Measurements from ENCODE around the gene GPR34.
"Not testable (repeated sequence)": the region's sequence is repeated elsewhere in the genome, so short reads cannot be mapped to it uniquely, and the experiment has no call there.

The GPR34 gene

DNA sequence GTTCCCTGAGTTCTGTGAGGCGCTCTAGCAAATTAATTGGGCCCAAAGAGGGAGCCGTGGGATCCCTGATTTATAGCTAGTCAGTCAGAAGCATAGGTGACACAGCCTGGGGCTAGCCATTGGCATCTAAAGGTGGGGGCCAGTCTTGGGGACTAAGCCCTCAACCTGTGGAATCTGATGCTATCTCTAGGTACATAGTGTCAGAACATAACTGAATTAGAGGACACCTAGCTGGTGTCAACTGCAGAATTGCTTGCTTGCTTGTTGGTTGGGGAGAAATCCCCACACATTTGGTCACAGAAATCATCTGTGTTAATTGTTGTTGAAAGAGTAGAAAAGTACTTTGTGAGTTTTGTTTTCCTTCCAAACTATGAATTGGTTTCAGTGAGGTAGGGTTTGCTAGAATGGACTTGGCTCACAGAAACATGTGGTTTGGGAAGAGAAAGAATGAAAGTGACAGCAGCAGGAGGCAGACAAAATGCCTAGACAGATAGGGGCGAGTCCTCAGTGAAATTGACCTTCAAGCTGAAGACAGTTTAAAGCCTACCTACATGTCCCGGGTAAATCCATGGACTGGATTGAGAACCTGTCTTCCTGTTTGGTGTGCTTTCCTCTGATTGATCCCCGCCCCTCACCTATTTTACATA is 22.4 kb downstream of the GPR34 start:
- TF ChIP-seq GATA1 (IDR thresholded peaks at IDR 0.05; ENCODE audit: low read depth, low read length), result no peak
- no peak for TF ChIP-seq POLR2A (IDR thresholded peaks at IDR 0.05; ENCODE audit: low read length)
- DNase-seq, result no peak

DNA sequence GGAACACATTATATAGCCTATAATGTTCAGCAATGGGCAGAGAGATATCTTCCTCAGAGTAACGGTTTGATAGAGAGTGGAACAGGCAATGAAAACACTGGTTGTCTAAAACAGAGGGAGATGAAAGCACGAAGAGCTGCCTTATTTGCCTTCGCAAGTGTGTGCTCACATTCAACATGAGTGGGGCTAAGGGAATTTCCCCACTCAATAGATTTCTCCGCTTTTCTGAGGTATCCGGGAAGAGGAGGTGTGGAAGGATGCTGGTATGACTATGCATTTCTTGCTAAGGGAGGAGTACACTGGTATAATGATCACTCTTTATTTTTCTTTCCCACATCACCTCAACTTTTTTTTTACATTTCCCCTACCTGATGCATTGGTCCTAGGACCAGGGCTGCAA is 27.4 kb downstream of the GPR34 start:
- DNase-seq, result no peak
- no peak for TF ChIP-seq GATA1 (IDR thresholded peaks at IDR 0.05; ENCODE audit: low read depth, low read length)
- no peak for TF ChIP-seq POLR2A (IDR thresholded peaks at IDR 0.05; ENCODE audit: low read length)

DNA sequence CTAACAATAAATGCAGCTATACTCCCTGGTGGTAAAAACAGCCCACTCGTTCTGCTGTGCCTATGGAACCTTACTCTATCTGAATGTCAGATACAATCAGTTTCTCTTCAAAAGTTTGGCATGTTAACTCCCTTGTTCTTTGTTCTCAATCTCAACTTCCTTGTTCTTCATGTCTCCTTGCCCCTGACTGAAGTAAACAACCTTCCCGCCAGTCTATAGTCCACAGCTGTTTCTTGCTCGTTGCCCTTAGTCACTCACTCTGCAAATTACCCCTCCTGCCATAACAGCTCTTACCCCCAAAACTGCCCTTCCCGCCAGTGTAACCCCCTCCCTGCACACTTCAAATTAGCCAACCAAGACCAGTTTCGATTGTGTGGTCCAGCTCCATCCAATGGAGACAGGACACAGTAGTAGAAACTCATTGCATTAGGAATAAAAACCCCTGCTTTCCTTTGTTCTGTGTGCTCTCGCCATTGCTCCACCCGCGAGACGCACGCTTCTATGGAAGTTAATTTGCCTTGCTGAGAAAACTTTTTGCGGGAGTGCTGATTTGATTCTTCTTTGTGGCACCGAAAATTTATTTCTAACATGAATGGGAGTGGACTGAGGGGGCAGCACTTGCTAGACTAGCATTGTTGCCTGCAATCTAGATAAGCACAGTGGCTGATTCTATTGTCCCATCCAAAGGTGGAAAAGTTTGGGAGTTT is 28.1 kb downstream of the GPR34 start:
- TF ChIP-seq POLR2A (IDR thresholded peaks at IDR 0.05; ENCODE audit: low read length) (no peak), GATA1 (IDR thresholded peaks at IDR 0.05; ENCODE audit: low read depth, low read length) (no peak)
- DNase-seq, result no peak

DNA sequence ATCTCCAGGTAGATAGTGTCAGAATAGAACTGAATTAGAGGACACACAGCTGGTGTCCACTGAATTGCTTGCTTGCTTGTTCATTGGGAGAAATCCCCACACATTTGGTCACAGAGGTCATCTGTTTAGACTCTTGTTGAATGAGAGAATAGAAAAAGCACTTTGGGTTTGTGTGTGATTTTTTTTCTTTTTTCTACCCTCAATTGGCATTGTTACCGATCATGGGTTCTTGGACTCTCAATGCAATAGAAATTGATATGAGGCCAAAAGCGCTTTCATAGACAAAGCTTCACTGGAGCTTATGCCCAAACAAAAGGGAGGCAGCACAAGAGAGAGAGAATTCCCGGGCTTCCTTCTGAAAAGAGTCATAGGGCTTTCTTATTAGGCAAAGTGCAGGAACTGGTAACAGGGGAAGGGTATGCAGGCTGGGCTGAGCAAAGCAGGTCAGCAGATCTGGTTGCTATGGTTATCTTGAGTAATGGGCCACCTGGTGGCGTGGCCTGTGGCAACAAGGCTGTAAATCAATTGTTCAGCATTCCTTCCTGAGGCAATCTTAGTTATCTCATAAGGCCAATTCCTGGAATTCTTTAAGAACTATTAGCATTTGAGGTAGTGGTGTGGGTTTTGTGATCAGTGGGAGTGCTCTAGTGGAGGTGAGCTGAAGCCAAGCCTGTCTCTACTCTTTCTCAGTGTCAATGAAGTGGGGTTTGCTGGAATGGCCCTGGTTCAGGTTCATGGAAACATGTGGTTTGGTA is 29.9 kb downstream of the GPR34 start:
- DNase-seq, result no peak
- TF ChIP-seq POLR2A (IDR thresholded peaks at IDR 0.05; ENCODE audit: low read length) (no peak), GATA1 (IDR thresholded peaks at IDR 0.05; ENCODE audit: low read depth, low read length) (no peak)

DNA sequence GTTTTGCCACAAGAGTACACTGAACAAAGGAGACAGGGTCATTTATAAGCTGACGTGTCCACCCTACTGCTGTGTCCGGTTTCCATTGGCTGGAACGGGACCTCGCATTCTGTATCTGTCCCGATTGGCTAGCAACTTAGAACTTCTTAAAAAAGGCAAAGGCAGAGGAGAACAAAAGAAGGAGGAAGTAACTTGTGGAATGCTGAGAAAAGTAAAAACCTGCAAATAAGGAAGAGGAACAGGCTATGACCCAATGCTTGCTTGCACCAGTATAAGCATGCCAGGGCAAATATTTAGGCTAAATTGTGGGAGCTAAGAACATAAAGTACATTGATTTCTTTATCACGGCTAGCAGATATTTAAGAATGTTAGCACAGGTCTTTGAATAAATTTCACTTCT is 30.8 kb downstream of the GPR34 start:
- not testable (repeated sequence) for DNase-seq

DNA sequence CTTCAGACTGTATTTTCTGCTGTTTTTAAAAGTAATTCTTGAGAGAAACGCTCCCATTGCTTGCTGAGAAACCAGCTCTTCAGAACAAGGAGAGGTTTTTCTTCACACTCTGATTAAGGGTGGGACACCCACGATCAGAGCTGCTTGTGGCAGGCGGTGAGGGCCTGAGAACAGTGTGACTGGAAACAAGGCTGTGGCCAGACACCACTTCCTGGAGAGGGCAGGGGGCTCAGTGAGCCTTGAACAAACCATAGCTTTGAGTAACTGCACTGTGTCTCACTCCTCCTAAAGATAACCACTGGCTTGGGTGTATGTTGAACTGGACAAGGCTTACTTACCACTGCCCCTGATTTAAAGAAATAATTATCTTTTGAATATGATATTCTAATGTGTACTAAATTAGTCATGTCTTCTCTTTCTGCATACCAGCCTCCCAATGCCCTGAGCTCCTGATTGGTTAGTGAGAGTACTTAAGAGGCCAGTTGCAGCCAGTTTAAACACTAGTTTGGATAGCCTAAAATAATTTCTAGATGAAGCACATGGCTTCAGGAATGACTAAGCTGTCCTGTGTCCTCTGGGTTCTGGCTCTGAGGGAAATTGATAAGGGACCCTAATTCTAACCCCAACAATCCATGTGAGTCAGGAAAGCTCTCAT is 31.5 kb downstream of the GPR34 start:
- no peak for DNase-seq
- TF ChIP-seq POLR2A (IDR thresholded peaks at IDR 0.05; ENCODE audit: low read length) (no peak), GATA1 (IDR thresholded peaks at IDR 0.05; ENCODE audit: low read depth, low read length) (no peak)

DNA sequence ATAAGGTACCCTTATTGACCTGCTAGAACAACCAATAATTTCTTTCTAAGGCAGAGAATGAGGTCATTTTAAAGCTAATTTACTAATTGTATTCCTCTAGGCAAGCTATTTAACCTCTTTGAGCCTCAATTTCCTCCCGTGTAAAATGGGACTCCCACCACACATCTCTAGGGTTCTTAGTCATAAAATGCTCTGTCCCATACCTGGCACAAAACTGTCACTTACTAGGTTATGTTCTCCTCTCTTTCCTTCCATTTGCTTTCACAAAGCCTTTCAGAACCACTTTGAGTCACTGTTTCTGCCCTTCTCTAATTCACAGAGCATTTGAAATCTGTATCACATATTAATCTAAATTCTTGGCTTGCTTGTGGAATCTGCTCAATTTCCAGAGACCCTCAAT is 32.8 kb downstream of the GPR34 start:
- TF ChIP-seq GATA1 (IDR thresholded peaks at IDR 0.05; ENCODE audit: low read depth, low read length) (no peak), POLR2A (IDR thresholded peaks at IDR 0.05; ENCODE audit: low read length) (no peak)
- no peak for DNase-seq

DNA sequence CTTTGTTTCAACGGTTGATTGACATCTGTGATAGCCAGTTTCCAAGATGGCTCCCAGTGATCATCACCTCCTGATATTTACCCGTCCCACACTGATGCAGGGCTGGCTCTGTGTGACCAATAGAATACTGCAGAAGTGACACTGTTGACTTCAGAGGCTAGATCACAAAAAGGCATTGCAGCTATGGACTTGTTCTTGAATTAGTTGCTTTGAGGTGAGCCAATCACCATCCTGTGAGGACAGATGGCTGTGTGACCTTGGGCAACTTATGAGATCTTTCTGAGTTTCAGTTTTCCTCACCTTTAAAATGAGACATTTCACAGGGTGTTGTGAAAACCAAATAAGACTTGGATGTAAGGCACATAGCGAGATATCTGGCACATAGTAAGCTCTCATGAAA is 33.4 kb downstream of the GPR34 start:
- no peak for DNase-seq
- TF ChIP-seq GATA1 (IDR thresholded peaks at IDR 0.05; ENCODE audit: low read depth, low read length) (no peak), POLR2A (IDR thresholded peaks at IDR 0.05; ENCODE audit: low read length) (no peak)

DNA sequence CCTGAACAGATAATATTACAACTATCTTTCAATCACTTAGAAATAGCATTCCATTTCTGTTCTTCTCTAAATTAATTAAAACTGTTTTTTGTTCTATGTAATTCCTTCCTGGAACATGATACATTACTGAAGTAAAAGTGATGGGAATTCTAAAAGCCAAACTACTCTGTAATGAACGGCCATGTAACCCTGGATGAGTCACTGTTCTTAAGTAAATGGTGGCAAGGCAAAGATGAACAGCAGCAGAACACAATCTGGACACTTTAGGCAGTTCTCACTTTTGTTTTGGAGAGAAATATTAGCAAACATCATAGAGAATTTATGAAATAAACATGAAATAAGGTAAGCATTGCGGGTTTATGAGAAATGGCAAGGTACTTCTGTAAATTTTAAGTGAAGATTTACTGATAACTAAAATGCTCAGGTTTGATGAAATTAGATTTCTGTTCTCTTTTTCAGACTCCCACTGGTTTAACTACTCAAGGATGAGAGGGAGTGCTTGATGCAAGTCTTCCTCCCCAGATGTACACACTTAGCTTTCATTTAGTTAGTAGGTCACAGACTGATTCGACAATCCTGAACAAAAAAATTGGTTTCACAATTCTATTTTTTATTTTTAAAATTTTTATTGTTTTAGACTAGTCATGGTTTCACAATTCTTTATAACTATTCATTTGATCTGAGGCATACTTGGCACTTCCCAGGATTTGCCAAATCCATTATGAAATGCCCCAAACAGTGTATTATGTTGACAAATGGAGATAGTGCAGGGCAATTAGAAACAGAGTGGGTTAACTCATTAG is 34.2 kb downstream of the GPR34 start:
- DNase-seq, result no peak

DNA sequence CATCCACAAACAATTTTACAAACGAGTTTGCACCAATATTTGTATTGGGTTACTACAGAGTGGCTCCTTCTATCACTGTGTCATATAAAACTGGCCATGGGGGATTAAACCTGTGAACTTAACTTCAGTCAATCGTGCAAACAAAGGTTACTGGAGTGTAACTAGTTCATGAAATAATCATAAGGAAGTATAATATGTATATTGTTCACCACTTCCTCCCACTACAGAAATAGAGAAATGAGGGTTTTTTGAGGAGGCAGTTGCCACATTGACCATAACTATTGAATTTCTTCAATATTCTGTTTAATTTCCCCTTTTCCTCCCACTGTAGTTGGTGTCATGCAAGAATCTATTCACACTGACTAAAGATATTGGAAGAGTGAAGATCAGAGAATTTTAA is 35.1 kb downstream of the GPR34 start, which contains the start of gene GPR82:
Gene GPR82, plus strand, starts transcription at position 356 of the 400 bp plus-strand sequence. CDS start 2,846 bp downstream, outside the sequence.
- no peak for DNase-seq
- TF ChIP-seq POLR2A (IDR thresholded peaks at IDR 0.05; ENCODE audit: low read length) (no peak), GATA1 (IDR thresholded peaks at IDR 0.05; ENCODE audit: low read depth, low read length) (no peak)

More for the DNA sequence above, 34.2 kb downstream of the GPR34 start:
- no peak for TF ChIP-seq POLR2A (IDR thresholded peaks at IDR 0.05; ENCODE audit: low read length)
- TF ChIP-seq GATA1 (IDR thresholded peaks at IDR 0.05; ENCODE audit: low read depth, low read length), result no peak

DNA sequence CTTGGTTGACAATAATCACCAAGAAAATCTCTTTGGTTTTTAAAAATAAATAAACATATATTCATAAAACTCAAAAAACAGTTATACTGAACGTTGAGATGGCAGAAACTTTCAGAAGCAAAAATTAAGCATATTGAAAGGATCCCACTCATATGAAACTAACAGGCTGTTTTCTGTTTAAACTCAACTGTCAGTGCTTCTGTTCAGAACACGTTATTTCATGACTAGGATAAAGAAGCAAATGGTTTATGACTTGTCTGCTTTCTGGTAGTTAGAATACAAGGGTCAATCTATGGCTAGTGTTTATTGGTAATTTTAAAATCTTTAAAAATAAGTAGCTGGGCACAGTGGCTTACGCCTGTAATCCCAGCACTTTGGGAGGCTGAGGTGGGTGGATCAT is 39.4 kb downstream of the GPR34 start:
- TF ChIP-seq POLR2A (IDR thresholded peaks at IDR 0.05; ENCODE audit: low read length) (no peak), GATA1 (IDR thresholded peaks at IDR 0.05; ENCODE audit: low read depth, low read length) (no peak)
- no peak for DNase-seq

DNA sequence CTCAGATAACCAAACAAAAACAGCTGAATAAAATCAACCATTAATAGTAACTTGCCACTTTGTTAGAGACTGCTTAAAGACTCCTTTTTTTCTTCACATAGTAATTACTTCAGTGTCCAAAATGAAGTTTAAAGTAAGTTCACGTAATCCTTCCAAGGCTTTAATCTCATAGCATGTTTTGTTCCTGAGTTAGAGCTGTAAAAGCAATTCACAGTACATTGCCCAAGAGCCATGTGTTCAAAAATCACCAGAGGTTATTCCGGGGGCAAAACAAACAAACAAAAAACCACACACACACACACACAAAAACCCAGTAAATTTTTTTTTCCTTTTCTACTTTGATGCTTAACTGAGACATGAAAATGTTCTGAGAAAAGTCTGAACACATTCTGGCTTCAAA is 41.3 kb downstream of the GPR34 start:
- TF ChIP-seq POLR2A (IDR thresholded peaks at IDR 0.05; ENCODE audit: low read length) (no peak), GATA1 (IDR thresholded peaks at IDR 0.05; ENCODE audit: low read depth, low read length) (no peak)
- no peak for DNase-seq

DNA sequence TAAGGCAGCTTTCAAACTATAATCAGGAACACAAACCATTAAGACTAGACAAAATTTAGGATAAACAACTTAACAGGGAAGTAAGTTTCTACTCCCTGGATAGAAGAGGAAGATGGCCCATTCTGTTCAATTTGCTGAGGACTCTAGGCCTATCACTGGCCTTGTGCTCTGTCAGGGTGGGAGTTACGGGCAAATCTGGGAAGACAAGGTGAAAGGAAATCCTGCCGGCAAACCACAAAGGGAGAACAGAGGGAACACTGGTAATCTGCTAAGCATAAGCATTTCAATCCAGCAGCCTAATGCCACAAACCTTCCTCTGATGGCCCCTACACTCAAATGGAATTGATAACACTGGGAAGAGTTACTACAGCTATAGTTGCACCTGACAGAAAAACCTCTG is 43.5 kb downstream of the GPR34 start:
- TF ChIP-seq GATA1 (IDR thresholded peaks at IDR 0.05; ENCODE audit: low read depth, low read length), result no peak
- no peak for TF ChIP-seq POLR2A (IDR thresholded peaks at IDR 0.05; ENCODE audit: low read length)
- no peak for DNase-seq

All from erythroblast (primary cell).